GM12875 (cell line): ENCODE results near the gene DRAXIN.

ENCODE experiments used
- H3K4me3 ChIP-seq: one replicate; pipeline ENCODE4 v1.5.1; 2011; ENCODE audit warnings: low read depth, low read length, control low read depth
- TF ChIP-seq, protein P1 (sequence below): IDR thresholded peaks from 2 replicates; pipeline ENCODE4 v1.5.1; 2011; ENCODE audit warnings: low read depth, mild to moderate bottlenecking, control low read depth, inconsistent platforms, low read length, moderate library complexity, borderline replicate concordance; ENCODE audit not compliant: insufficient read depth

DRAXIN gene

DNA sequence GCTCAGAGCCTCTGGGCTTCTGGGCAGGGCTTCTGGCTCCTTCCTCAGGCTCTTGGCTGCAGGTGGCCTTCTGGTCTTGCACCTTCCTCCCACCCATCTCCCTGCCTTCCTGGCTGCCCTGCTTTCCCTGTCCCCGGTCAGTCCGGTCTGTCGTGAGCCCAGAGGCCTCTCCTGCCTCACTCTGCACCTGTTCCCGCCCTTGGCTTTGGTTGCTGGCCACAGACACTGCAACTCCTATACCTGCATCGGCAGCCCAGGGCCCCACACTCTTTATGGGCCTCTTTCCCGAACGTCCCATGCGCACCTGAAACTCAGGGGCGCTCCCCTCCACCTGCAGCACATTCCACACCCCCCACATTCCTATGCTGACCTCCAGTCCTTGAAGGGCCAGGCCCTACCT is 45.2 kb upstream of the DRAXIN start:
- TF ChIP-seq, protein P1, sequence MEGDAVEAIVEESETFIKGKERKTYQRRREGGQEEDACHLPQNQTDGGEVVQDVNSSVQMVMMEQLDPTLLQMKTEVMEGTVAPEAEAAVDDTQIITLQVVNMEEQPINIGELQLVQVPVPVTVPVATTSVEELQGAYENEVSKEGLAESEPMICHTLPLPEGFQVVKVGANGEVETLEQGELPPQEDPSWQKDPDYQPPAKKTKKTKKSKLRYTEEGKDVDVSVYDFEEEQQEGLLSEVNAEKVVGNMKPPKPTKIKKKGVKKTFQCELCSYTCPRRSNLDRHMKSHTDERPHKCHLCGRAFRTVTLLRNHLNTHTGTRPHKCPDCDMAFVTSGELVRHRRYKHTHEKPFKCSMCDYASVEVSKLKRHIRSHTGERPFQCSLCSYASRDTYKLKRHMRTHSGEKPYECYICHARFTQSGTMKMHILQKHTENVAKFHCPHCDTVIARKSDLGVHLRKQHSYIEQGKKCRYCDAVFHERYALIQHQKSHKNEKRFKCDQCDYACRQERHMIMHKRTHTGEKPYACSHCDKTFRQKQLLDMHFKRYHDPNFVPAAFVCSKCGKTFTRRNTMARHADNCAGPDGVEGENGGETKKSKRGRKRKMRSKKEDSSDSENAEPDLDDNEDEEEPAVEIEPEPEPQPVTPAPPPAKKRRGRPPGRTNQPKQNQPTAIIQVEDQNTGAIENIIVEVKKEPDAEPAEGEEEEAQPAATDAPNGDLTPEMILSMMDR = no peak
- no peak overlapping the region for H3K4me3 ChIP-seq

DNA sequence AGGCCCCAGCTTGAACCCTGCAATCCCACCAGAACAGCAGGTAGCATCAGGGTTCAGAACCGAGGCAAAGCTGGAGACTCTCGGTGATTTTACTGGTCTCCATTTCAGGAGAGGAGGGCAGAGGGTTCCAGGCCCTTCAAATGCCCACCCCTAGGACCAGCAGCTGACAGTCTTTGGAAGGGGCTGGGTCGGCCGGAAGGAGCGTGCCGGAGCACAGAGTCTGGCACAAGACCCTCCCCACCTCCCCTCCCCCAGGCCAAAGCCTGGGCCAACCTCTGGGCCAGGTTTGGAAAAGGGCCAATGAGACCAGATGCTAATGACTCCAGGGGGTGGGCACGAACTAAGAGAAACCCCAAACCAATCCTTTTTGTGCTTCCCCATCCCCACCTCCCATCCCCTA is 44.2 kb upstream of the DRAXIN start:
- H3K4me3 ChIP-seq = no peak overlapping the region
- TF ChIP-seq, protein P1 = no peak

DNA sequence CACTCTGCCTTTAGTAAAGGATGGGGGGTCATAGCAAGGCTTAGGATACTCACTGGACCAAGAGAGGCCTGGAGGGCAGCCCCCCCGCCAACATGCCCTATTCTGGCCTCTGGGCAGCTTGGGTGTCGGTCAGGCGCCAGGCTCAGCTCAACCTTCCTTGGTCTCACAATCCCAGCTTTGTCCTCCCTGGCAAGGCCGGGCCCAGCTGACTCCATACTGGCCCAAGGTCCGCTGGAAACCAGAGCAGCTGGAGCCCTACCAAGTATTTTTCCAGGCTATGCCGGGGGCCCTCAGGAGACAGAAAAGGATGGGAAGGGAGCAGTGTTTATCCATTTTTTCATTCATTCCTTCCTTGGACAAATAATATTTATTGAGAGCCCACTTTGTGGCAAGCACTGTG is 43.5 kb upstream of the DRAXIN start:
- H3K4me3 ChIP-seq = no peak overlapping the region
- TF ChIP-seq, protein P1 = no peak

DNA sequence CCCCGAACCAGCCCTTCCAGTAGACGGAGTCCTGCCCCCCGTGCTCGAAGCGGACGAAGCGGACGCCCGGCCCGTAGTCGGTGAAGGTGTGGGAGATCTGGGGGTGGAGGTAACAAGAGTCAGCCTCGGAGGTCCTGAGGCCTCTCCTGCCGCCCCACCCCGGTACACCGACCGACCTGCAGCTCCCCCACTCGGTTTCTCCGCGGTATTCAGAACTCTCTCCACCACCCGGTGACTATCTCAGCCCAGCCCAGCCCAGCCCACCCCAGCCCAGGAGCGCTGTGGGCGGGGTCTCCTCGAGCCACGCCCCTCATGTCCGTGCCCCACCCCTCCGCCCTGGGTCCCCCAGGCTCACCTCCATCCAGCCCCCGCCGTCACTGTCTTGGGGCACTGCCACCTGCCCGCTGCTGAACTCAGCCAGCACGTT is 42.8 kb upstream of the DRAXIN start:
- no peak overlapping the region for H3K4me3 ChIP-seq
- TF ChIP-seq, protein P1 = no peak

DNA sequence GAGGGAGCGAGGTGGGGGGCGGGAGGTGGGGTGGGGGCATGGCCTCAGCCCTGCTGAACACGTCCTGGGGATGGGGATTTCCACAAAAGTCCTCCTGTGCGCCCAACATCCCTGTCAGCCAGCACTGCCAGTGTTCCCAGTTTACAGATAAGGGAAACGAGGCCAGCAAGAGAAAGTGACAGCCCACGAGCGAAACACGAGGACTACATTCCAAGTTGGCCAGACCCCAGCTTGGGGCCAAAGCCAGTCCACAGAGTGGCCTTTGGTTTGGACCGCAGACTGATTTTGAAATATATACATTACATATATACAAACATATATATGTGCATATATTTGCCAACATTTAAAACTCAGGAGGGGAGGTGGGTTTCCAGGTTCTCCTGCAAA is 42.3 kb upstream of the DRAXIN start:
- TF ChIP-seq, protein P1 = no peak
- no peak overlapping the region for H3K4me3 ChIP-seq

DNA sequence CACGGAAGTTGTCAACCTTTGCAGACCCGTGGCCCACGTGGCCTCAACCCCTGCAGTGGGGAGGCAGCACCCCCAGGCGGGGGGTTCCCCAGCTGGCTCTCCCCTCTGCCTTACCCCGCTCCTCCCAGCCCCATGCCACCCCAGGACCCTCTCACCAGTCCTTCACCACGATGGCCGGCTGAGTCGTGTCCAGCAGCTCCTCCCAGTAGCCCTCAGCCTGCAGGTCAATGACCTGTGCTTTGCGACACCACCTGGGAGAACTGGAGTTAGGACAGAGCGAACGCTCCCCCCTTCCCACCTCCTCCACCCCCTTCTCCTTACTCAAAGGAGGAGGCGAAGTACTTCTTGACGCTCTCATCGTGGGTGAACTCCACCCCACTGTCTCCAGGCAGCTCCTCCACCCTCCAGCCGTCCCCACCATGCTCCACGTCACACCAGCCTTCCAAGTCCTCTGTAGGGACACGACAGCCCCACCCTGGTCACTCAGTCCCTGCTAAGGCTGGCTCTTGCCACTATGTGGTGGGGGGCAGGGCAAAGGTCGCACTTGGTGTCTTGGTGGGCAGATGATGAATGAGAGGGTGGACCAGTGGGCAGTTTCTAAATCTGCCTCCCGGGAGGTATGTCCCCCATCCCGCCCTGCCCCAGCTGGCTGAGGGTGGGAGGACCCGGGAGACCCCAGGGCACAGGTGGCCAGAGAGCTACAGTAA is 41.7 kb upstream of the DRAXIN start:
- no peak overlapping the region for H3K4me3 ChIP-seq
- TF ChIP-seq, protein P1 = no peak

DNA sequence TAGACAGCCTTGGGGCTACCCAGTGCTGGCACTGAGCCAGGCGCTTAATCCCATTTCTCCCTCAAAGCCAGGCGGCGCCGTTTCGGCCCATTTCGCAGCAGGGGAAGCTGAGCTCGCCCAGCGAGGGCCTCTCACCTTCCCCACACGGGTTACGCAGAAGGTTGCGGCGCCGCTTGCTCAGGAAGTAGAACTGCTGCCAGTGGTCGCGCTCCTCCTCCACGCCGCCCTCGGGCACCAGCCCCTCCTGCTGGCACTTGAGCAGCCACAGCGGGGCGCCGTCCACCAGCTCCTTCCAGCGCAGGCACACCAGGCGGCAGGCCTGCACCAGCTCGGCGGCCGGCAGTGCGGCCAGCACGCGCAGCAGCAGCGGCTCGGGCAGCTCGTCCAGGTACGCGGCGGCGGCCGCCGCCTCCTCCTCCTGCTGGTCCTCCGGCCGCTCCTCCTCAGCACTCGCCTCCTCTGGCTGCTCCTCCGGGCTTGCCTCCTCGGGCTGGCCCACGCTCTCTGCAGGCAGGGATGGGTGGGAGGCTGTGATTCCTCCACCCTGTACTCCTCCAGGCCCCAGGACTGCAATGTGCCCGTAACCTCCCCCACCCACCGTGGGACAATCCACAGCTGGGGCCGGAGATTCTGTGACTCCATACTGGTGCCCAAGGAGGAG is 41.0 kb upstream of the DRAXIN start:
- H3K4me3 ChIP-seq = no peak overlapping the region
- TF ChIP-seq, protein P1 = peak; percentile 80
